Amygdala (tissue), 56 donors: ENCODE results near the gene CBFA2T2.
"Not testable (repeated sequence)": the region's sequence is repeated elsewhere in the genome, so short reads cannot be mapped to it uniquely, and the experiment has no call there.

Source experiments
- DNase-seq, 56 donors: peaks; one replicate each; lab custom pipeline; 2025; lab: John Stamatoyannopoulos, UW

CBFA2T2 gene

DNA sequence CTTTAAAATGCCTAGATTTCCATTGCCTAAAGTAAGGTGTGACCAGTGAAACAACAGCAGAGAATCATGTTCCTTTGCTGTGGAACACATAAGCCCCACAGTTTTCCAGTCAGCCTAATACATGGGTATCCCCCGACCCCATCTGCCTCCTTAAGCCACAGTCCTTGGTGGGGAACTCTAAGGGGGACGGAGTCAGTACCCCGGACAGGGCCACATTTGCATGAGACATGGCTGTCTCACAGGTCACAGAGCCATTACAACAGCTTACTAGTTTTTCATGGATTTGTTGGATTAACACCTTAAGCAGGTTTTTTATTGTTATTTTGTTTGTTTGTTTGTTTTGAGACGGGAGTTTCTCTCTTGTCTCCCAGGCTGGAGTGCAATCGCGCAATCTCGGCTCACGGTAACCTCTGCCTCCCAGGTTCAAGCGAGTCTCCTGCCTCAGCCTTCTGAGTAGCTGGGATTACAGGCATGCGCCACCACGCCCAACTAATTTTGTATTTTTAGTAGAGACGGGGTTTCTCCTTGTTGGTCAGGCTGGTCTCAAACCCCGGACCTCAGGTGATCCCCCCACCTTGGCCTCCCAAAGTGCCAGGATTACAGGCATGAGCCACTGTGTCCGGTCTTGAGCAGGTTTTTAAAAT, 157.2 kb downstream of the CBFA2T2 start:
- DNase-seq, result not testable (repeated sequence)

- DNase-seq, result no peak
Measured at GRCh38 chr20:33647603-33648395, 157.9 kb downstream of the CBFA2T2 start.

GRCh38 chr20:33648396-33649004, 158.6 kb downstream of the CBFA2T2 start:
- no peak for DNase-seq

DNA sequence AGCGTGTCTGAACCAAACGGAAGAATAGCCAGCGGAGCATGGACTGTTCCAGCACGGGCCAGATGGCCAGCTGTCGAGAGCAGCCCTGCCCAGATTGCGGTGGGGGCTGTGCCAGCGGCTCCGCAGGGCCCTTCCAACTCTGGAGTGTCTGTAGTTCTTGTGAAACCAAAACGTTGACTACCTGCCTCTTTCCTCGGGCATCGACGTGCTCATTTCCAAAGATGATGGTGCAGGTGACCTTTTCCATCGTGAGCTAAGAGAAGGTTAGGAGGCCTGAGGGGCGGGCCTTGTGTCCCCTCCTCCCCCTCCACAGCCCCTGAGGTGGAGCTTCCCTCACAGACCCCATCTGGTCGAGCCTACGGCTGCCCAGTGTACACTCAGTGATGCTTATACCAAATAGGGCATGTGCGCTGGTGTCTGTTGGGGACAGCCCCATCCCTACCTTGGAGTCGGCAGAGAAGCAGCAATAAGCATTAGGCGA, 159.3 kb downstream of the CBFA2T2 start:
- peak in 25 of 56 donors; percentile 13 to 70 (median 31) for DNase-seq

DNA sequence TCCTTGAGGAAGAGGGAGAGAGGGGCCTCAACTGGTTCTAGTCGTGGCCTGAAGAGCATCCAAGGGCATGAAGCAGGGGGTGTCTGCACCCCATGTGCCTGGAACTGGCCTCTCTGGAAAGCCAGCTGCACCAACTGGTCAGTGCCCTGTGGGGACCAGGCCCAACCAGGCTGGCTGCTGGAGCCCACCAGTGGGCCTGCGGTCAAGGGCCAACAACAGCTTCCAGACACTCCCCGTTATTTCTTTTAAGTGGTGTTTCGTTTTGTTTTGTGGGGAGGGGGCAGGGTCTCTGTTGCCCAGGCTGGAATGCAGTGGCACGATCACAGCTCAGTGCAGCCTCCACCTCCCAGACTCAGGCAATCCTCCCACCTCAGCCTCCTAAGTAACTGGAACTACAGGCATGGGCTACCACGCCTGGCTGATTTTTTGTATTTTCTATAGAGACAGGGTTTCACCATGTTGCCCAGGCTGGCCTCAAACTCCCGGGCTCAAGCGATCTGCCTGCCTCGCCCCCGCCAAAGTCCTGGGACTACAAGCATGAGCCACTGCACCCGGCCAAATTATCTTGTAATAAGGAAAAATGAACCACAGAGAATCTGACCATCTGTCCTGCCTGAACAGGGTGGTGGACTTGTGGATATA, 160.3 kb downstream of the CBFA2T2 start:
- DNase-seq, result no peak

DNA sequence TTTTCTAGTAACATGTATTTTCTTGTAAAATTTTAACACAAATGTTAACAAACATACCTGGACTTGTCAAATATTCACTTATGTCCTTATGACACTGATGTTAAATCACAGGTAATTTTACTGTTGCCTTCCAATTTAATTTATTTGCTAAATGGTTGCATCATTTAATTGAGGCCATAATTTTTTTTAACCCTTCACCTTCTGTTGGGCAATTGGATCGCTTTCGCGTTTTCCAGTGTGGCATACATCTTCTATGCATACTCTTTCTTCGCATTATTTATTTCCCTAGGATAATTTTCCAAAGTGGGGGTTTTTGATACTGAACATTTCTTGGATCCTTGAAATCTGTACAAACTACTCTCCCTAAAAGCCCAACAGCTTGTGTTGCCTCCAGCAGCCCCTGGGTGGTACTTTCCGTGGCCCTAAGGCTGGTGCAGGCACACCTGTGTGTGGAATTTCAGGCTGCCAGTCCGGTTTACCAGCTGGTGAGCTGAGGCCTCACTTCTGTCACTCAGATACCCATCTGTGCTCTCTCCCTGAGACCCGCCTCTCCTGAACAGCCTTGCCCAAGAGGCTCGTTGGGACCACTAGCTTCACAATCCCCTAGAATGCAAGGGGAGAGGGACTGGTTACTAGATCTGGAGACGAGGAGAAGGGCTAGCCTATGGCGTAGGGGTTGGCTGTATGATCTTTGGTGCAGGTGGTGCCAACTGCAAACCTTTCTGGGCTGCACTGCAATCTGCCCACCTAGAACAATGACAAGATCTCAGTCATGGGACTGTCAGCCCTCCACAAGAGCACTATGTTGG, 161.1 kb downstream of the CBFA2T2 start:
- no peak for DNase-seq

GRCh38 chr20:33651562-33652048, 161.7 kb downstream of the CBFA2T2 start:
- no peak for DNase-seq

- peak in 44 of 56 donors; percentile 16 to 80 (median 48) for DNase-seq
Measured at GRCh38 chr20:33653218-33653899, 163.5 kb downstream of the CBFA2T2 start.

DNA sequence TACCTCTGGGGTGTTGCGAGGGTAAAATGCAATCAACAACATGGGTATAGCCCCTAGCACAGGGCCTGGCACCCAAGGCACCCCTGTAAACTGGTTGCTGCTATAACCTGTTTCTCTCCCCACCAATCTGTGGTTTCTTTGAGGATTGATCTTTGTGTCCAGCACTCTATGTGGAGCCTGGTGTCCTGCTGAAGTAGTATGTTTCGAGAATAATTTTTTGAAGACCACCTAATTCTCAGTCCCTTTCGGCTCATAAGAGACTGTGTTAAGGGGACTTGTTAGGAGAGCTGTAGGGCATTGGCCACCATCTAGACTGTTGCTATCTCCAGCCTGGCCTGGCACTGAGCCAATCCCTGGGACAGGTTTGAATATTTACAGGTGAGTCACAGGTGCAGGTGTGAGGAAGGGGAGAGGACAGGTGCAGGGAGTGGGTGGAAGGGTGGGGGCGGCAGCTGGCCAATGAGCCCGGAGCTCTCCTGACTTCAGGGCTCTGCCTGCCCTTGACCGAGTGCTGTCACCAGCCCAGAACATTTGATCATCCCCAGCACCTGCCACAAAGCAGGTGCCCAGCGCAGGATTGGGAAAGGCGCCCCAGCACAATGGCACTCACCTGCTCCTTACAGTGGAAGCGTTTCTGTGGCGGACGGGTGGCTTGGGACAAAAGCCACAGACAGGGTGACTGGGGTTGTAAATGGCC, 164.2 kb downstream of the CBFA2T2 start:
- peak in 3 of 56 donors; percentile 17 to 28 (median 23) for DNase-seq

- DNase-seq, result no peak
Measured at GRCh38 chr20:33654680-33655161, 164.8 kb downstream of the CBFA2T2 start.

GRCh38 chr20:33655164-33655563, 165.3 kb downstream of the CBFA2T2 start:
- DNase-seq, result no peak

DNA sequence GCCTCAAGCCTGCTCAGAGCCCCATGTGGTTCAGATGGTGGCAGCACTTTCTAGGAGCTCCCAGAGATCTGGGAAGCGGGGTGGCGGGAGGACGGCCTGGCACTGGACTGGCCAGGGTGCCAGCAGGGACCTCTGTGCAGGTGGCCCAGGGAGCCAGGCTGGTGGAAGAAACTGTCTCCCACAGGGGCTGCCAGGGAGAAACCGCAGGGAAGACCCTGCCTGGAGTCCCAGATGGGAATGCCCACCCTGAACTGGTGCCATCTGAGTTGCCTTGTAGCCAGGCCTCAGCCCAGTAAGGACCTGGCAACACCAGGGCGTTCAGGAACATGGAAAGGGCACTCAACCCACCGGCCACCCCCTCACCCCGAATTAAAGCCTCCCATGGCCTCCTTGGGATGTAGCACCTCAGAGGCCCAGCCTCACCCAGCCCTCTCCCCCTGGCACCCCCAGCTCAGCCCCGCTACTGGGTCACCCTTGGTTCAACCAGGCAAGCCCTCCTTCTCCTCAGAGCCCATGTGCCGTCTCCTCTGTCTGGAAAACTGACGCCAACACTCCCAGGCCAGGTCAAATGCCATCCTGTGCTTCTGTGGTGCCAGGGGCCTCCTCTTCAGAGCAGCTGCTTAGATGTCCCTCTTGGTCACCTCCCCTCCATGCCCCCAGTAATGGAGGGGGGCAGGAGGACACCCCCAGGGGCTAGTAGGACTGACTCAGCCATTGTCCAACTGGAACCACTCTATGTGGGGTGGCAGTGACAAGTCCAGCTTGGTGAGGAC, 166.3 kb downstream of the CBFA2T2 start:
- no peak for DNase-seq

- no peak for DNase-seq
Measured at GRCh38 chr20:33656783-33657703, 167.1 kb downstream of the CBFA2T2 start.

GRCh38 chr20:33657704-33658095, 167.8 kb downstream of the CBFA2T2 start:
- no peak for DNase-seq

DNA sequence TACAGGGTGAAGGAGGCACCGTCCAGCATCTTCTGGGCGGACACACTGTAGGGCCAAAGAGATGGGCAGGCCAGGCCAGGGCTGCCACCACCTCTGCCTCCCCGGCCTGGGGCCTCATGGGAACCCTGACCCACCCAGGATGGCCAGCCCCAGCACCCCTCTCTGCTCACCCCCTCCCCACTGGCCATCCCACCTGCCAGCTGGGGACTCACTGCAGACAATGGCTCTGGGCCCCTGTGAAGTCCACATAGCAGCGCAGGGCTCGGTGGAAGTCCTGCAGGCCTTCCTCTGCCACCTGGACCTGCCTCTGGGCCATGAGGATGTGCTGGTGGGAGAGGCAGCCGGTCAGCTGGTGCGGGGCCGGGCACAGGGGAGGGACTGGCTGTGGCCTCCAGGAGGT, 168.6 kb downstream of the CBFA2T2 start:
- DNase-seq, result no peak

- no peak for DNase-seq
Measured at GRCh38 chr20:33658929-33659328, 169.0 kb downstream of the CBFA2T2 start.
